Sciatic nerve (tissue), 2 donors: Measurements from ENCODE around the gene MT2A. TPM values are rescaled to one million over a fixed set of nuclear protein-coding genes. Genes with fewer than 3 reads are reported as not detected.
A peak's percentile ranks its signal among the peaks of the same experiment; 100 is the strongest.
"Not testable (repeated sequence)": the region's sequence is repeated elsewhere in the genome, so short reads cannot be mapped to it uniquely, and the experiment has no call there.

Experiments used
- ATAC-seq: fragments of 200-7000 bp; cut with Tn5 transposase; one replicate; pipeline ENCODE4 v1.9.1; 2020; ENCODE audit warnings: mild to moderate bottlenecking, moderate library complexity
- DNase-seq: peaks from one replicate; pipeline ENCODE4 v3.0.0-alpha.2; 2020; ENCODE audit warnings: low spot score
- intact Hi-C: fragments of 100-400 bp; cut with DNase I; formaldehyde crosslinking; loops from one replicate; pipeline ENCODE4 v1.14.2; 2022
- total RNA-seq: library from RNA; stranded (reverse); fragmentation: NEBNext Ultra II Directional; extraction: Animal tissue kit (Norgen Biotek cat#: 25700); gene quantifications from one replicate; pipeline ENCODE4 v1.2.1, GENCODE V29; 2021
- donor health status: DM: no; HTN: no; CAD: no.
- donor health status: DM: no; HTN: no; CAD: no.

The MT2A gene
- total RNA-seq, 1 donor from 2014 or later: 163 TPM

- DNase-seq (no peak), ATAC-seq (no peak)
- intact Hi-C loops: loop anchor here (5.0 kb wide), 1 partner anchor 1714 kb away; no protein-coding TSS in a partner anchor
These were observed 5.3 kb downstream of the MT2A start for GRCh38 chr16:56613706-56614105.

GRCh38 chr16:56614549-56614991 lies 6.2 kb downstream of the MT2A start:
- intact Hi-C loops: loop anchor here (5.0 kb wide), 1 partner anchor 1713 kb away; no protein-coding TSS in a partner anchor
- no peak for DNase-seq
- ATAC-seq: no peak

GRCh38 chr16:56615353-56615752 lies 7.0 kb downstream of the MT2A start:
- DNase-seq (no peak), ATAC-seq (no peak)
- intact Hi-C loops: no loop called here

- DNase-seq: no peak
- intact Hi-C loops: no loop called here
- ATAC-seq: peak; percentile 35
These were observed 8.3 kb downstream of the MT2A start for GRCh38 chr16:56616608-56617211.

GRCh38 chr16:56617212-56618085 lies 9.1 kb downstream of the MT2A start:
- peak; percentile 80 for DNase-seq
- intact Hi-C loops: no loop called here
- ATAC-seq: peak; percentile 89

GRCh38 chr16:56618138-56618537 lies 9.8 kb downstream of the MT2A start:
- ATAC-seq (no peak), DNase-seq (no peak)
- intact Hi-C loops: no loop called here

GRCh38 chr16:56620339-56620897 lies 12.0 kb downstream of the MT2A start:
- intact Hi-C loops: no loop called here
- no peak for ATAC-seq
- DNase-seq: peak; percentile 36

GRCh38 chr16:56621665-56622445 lies 13.5 kb downstream of the MT2A start:
- intact Hi-C loops, DNase-seq, ATAC-seq: not testable (repeated sequence)

GRCh38 chr16:56623184-56623583 lies 14.8 kb downstream of the MT2A start:
- intact Hi-C loops, DNase-seq, ATAC-seq: not testable (repeated sequence)

- intact Hi-C loops: no loop called here
- no peak for DNase-seq
- no peak for ATAC-seq
These were observed 15.3 kb downstream of the MT2A start for GRCh38 chr16:56623637-56624036.

GRCh38 chr16:56625140-56625942 lies 17.0 kb downstream of the MT2A start, which contains the start of gene MT1E:
MT1E (plus strand) TSS chr16:56625781; CDS start chr16:56625852, 71 bp downstream.
- intact Hi-C loops: no loop called here
- peak; percentile 74 for DNase-seq
- ATAC-seq: peak; percentile 91

GRCh38 chr16:56625943-56626654 lies 17.7 kb downstream of the MT2A start:
- intact Hi-C loops: no loop called here
- DNase-seq (peak; percentile 73), ATAC-seq (peak; percentile 89)

GRCh38 chr16:56626685-56627084 lies 18.3 kb downstream of the MT2A start:
- DNase-seq: peak; percentile 55
- intact Hi-C loops: no loop called here
- ATAC-seq: no peak

- intact Hi-C loops: no loop called here
- ATAC-seq: no peak
- DNase-seq: peak; percentile 53
These were observed 20.3 kb downstream of the MT2A start for GRCh38 chr16:56628486-56629350.

- intact Hi-C loops: no loop called here
- ATAC-seq (no peak), DNase-seq (no peak)
These were observed 21.1 kb downstream of the MT2A start for GRCh38 chr16:56629531-56629930.

- no peak for ATAC-seq
- intact Hi-C loops: no loop called here
- no peak for DNase-seq
These were observed 21.8 kb downstream of the MT2A start for GRCh38 chr16:56630134-56630533.

GRCh38 chr16:56631197-56631596 lies 22.8 kb downstream of the MT2A start:
- DNase-seq (peak; percentile 44), ATAC-seq (no peak)
- intact Hi-C loops: no loop called here
